Mammary epithelial cell (primary cell): ENCODE measurements around the gene PNPO.

Experiments
- CTCF ChIP-seq, 2 donors: IDR thresholded peaks in 1 of 2; conservative IDR thresholded peaks in 1 of 2; 2 replicates each; pipeline ENCODE4 v1.5.1; 2011 to 2012; ENCODE audit warnings: inconsistent platforms in 2 of 2, low read length in 2 of 2, mild to moderate bottlenecking in 2 of 2, control low read depth in 1 of 2, low read depth in 1 of 2; ENCODE audit not compliant: insufficient read depth in 1 of 2; ENCODE audit errors: extremely low read depth in 1 of 2
- EZH2 ChIP-seq: IDR thresholded peaks from 2 replicates; pipeline ENCODE4 v1.6.1; 2012; ENCODE audit warnings: low read length, inconsistent platforms, borderline replicate concordance

GRCh38 chr17:47915776-47916398 lies 25.5 kb upstream of the PNPO start:
- no peak for TF ChIP-seq CTCF (conservative IDR thresholded peaks at IDR 0.05 in 1 of 2, IDR thresholded peaks at IDR 0.05 in 1 of 2; ENCODE audit: extremely low read depth in 1 of 2, insufficient read depth in 1 of 2, low read depth in 1 of 2, low read length in 2 of 2)
- TF ChIP-seq EZH2: no peak
